GM18867 (cell line): ENCODE measurements around the gene UBE2D1.
"Not testable (repeated sequence)": the region's sequence is repeated elsewhere in the genome, so short reads cannot be mapped to it uniquely, and the experiment has no call there.

Source experiments
- ATAC-seq: cut with Tn5 transposase; IDR thresholded peaks from one replicate; pipeline ENCODE4 v1.9.1; 2021; ENCODE audit warnings: mild to moderate bottlenecking, moderate library complexity; ENCODE audit not compliant: unreplicated experiment

The UBE2D1 gene

GRCh38 chr10:58373442-58373827 is 38.6 kb downstream of the UBE2D1 start:
- peak; percentile 20 for ATAC-seq

GRCh38 chr10:58382489-58382995 is 47.7 kb downstream of the UBE2D1 start:
- ATAC-seq = no peak

GRCh38 chr10:58384095-58384494 is 49.3 kb downstream of the UBE2D1 start:
- ATAC-seq = peak; percentile 71

- peak; percentile 3 for ATAC-seq
Measured at GRCh38 chr10:58384544-58384998, 49.8 kb downstream of the UBE2D1 start.

- ATAC-seq = peak; percentile 89
Measured at GRCh38 chr10:58384999-58385783, 50.4 kb downstream of the UBE2D1 start, which contains the start of gene TFAM. TSS of gene TFAM (plus strand) at chr10:58385410. CDS start at chr10:58385548, 138 bp downstream.

- ATAC-seq = no peak
Measured at GRCh38 chr10:58385784-58386112, 50.9 kb downstream of the UBE2D1 start.

GRCh38 chr10:58389024-58389423 is 54.2 kb downstream of the UBE2D1 start:
- ATAC-seq = no peak

GRCh38 chr10:58393317-58393716 is 58.5 kb downstream of the UBE2D1 start:
- no peak for ATAC-seq

- no peak for ATAC-seq
Measured at GRCh38 chr10:58394471-58394870, 59.7 kb downstream of the UBE2D1 start.

- ATAC-seq = no peak
Measured at GRCh38 chr10:58396057-58396456, 61.3 kb downstream of the UBE2D1 start.

- no peak for ATAC-seq
Measured at GRCh38 chr10:58397830-58398229, 63.0 kb downstream of the UBE2D1 start.

- no peak for ATAC-seq
Measured at GRCh38 chr10:58399410-58399809, 64.6 kb downstream of the UBE2D1 start.

GRCh38 chr10:58400609-58401008 is 65.8 kb downstream of the UBE2D1 start:
- no peak for ATAC-seq

- ATAC-seq = no peak
Measured at GRCh38 chr10:58404001-58404400, 69.2 kb downstream of the UBE2D1 start.

- no peak for ATAC-seq
Measured at GRCh38 chr10:58409956-58410610, 75.3 kb downstream of the UBE2D1 start.

- ATAC-seq = no peak
Measured at GRCh38 chr10:58412502-58412961, 77.7 kb downstream of the UBE2D1 start.

GRCh38 chr10:58414270-58415041 is 79.7 kb downstream of the UBE2D1 start:
- ATAC-seq = no peak

GRCh38 chr10:58415757-58416156 is 81.0 kb downstream of the UBE2D1 start:
- ATAC-seq = no peak

- not testable (repeated sequence) for ATAC-seq
Measured at GRCh38 chr10:58417902-58418301, 83.1 kb downstream of the UBE2D1 start.
